Measurements from ENCODE around the gene MMP23B. TPM values are rescaled to one million over a fixed set of nuclear protein-coding genes. Genes with fewer than 3 reads are reported as not detected.

The MMP23B gene
- total RNA-seq, 4 donors from 2014 or later, result 10.0 to 97.3 (median 43.7) TPM

DNA sequence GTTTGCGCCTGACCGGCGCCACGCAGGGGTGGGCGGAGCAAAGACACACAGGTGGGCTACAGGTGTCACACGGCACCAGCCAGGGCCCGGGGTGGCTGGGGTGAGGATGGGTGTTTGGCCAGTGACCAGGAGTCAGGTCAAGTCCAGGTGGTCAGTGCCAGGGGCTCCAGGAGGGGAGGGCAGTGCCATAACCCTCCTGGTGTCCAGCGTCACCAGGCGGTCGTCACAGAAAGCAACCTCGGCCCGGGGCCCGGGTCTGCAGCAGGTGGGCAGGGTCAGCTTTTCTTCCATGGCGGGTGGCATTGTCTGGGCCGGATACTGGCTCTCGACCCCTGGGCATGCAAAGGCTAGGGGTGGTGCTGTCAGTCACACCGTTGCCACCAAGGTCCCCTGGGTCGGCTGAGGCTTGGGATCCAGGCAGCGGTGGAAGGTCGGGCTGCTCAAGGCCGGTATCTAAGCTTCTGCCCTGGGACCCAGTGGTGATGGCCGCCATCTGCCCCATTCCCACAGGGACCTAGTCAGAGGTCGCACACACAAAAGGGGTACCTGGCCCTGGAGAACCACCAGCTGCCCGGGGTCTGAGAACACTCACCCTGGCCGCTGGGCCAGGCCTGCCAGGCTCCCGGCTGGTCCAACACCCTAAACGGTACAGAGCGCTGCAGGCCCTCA lies 33.8 kb upstream of the MMP23B start:
- TF ChIP-seq, protein P1, sequence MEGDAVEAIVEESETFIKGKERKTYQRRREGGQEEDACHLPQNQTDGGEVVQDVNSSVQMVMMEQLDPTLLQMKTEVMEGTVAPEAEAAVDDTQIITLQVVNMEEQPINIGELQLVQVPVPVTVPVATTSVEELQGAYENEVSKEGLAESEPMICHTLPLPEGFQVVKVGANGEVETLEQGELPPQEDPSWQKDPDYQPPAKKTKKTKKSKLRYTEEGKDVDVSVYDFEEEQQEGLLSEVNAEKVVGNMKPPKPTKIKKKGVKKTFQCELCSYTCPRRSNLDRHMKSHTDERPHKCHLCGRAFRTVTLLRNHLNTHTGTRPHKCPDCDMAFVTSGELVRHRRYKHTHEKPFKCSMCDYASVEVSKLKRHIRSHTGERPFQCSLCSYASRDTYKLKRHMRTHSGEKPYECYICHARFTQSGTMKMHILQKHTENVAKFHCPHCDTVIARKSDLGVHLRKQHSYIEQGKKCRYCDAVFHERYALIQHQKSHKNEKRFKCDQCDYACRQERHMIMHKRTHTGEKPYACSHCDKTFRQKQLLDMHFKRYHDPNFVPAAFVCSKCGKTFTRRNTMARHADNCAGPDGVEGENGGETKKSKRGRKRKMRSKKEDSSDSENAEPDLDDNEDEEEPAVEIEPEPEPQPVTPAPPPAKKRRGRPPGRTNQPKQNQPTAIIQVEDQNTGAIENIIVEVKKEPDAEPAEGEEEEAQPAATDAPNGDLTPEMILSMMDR (IDR thresholded peaks at IDR 0.05), result no peak
- no peak for TF ChIP-seq POLR2A (IDR thresholded peaks at IDR 0.05)
- no peak for DNase-seq
- Histone ChIP-seq H3K27me3 (peaks cover 0 to 5% of the 10 kb centered on the region in 2 donors), H3K4me3 (no peak overlapping the region), H3K27ac (no peak overlapping the region), H3K36me3 (no peaks in the 10 kb centered on the region), H3K9me3 (no peaks in the 10 kb centered on the region), H3K4me1 (peaks cover 0 to 4% of the 10 kb centered on the region in 2 donors)
- intact Hi-C loops (cut with DNase I; ENCODE audit: low total_unique reads), result no loop called here

- DNase-seq, result no peak
- intact Hi-C loops (cut with DNase I; ENCODE audit: low total_unique reads), result no loop called here
- Histone ChIP-seq H3K27me3 (peaks cover 0 to 5% of the 10 kb centered on the region in 2 donors), H3K27ac (no peak overlapping the region), H3K4me3 (no peak overlapping the region), H3K36me3 (no peaks in the 10 kb centered on the region), H3K4me1 (peaks cover 0 to 4% of the 10 kb centered on the region in 2 donors), H3K9me3 (no peaks in the 10 kb centered on the region)
- no peak for TF ChIP-seq POLR2A (IDR thresholded peaks at IDR 0.05)
- TF ChIP-seq, protein P1 (IDR thresholded peaks at IDR 0.05), result no peak
These were observed 33.3 kb upstream of the MMP23B start for GRCh38 chr1:1598720-1599029.

GRCh38 chr1:1599030-1599934 lies 32.7 kb upstream of the MMP23B start:
- TF ChIP-seq POLR2A (IDR thresholded peaks at IDR 0.05), result no peak
- TF ChIP-seq, protein P1 (IDR thresholded peaks at IDR 0.05), result no peak
- DNase-seq, result no peak
- intact Hi-C loops (cut with DNase I; ENCODE audit: low total_unique reads), result no loop called here
- Histone ChIP-seq H3K27ac (no peak overlapping the region), H3K9me3 (no peaks in the 10 kb centered on the region), H3K4me3 (no peak overlapping the region), H3K36me3 (no peaks in the 10 kb centered on the region), H3K27me3 (peaks cover 0 to 5% of the 10 kb centered on the region in 2 donors), H3K4me1 (peaks cover 0 to 4% of the 10 kb centered on the region in 2 donors)

DNA sequence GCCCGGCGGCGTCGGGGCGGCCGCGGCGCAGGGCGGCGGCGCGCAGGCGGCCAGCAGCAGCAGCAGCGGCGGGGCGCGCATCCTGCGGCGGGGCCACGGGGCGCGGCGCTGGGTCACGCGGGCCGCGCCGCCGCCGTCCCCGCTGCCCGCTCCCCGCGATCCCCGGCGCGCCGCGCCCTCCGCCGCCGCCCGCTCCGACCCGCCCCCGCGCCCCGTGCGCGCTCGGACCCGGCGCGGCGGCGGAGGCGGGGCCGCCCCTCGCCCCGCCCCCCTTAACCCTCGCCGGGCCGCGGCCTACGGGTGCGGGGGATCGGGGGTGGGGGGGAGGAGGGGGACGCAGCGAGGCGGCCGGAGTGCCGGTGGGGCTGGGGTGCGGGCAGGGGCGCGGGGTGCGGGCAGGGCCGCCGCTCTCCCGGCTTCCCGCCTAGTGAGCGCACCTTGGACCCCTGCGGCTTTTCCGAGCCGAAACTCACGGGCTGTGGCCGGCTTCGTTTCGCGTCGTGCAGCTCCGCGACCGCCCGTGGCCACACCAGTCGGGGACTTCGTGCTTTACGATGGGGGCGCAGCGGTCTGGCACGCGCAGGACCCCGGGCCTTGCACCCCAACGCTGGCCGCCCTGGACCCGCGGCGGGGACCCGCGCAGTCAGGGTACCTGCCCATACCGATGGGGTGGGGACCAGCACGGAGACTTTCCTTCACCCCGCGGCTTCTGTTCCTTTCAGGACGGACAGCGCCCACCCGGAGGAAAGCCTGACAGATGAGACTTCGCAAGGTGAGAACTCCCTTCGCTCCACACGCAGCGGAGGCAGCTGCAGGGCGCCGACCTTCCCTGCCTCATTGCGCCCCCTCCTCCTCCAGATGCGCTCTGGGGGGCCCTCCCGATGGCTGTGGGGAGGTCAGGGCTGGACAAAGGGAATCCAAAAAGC lies 31.8 kb upstream of the MMP23B start, which contains the start of gene FNDC10:
Gene FNDC10 (minus strand): TSS at position 201 of the 926 bp plus-strand sequence. CDS start 120 bp downstream, at position 81.
- TF ChIP-seq POLR2A (IDR thresholded peaks at IDR 0.05), result no peak
- TF ChIP-seq, protein P1 (IDR thresholded peaks at IDR 0.05), result no peak
- no peaks in the 10 kb centered on the region for H3K9me3 ChIP-seq
- no peaks in the 10 kb centered on the region for H3K36me3 ChIP-seq
- H3K4me3 ChIP-seq, result no peak within 1 kb of the TSS
- peaks cover 0 to 4% of the 10 kb centered on the region in 2 donors for H3K4me1 ChIP-seq
- no peak within 1 kb of the TSS for H3K27ac ChIP-seq
- H3K27me3 ChIP-seq, result peaks cover 0 to 5% of the 10 kb centered on the region in 2 donors
- no peak for DNase-seq
- intact Hi-C loops (cut with DNase I; ENCODE audit: low total_unique reads), result no loop called here

Data from uterus (tissue), 4 donors.